KMS-11 (cell line): ENCODE measurements around the gene MBNL1.
A peak's percentile ranks its signal among the peaks of the same experiment; 100 is the strongest.

Experiments
- H2AFZ ChIP-seq: fragments of 200-600 bp; sonication (generic); 2 replicates; pipeline ENCODE4 v1.6.1; 2016; ENCODE audit warnings: antibody characterized with exemption, mixed run types, low read depth
- H3K27ac ChIP-seq: fragments of 200-600 bp; sonication (generic); 2 replicates; pipeline ENCODE4 v1.6.1; 2016; ENCODE audit warnings: mild to moderate bottlenecking, mixed run types
- H3K27me3 ChIP-seq: fragments of 200-600 bp; sonication (generic); 2 replicates; pipeline ENCODE4 v1.6.1; 2017; ENCODE audit warnings: mild to moderate bottlenecking, low read depth, mixed run types, moderate library complexity; ENCODE audit not compliant: insufficient read depth
- H3K36me3 ChIP-seq: fragments of 200-600 bp; sonication (generic); 2 replicates; pipeline ENCODE4 v1.6.1; 2017; ENCODE audit warnings: mild to moderate bottlenecking, mixed run types; ENCODE audit not compliant: insufficient read depth
- H3K4me1 ChIP-seq: fragments of 200-600 bp; sonication (generic); 2 replicates; pipeline ENCODE4 v1.6.1; 2016; ENCODE audit warnings: mild to moderate bottlenecking, low read depth, mixed run types; ENCODE audit not compliant: poor library complexity, severe bottlenecking
- H3K4me2 ChIP-seq: fragments of 200-600 bp; sonication (generic); 2 replicates; pipeline ENCODE4 v1.7.0; 2016; ENCODE audit warnings: mild to moderate bottlenecking, mixed run types
- H3K4me3 ChIP-seq: fragments of 200-600 bp; sonication (generic); IDR thresholded peaks from 2 replicates; pipeline ENCODE4 v1.6.1; 2017; ENCODE audit warnings: low read depth, low read length, mixed read lengths; ENCODE audit not compliant: insufficient read depth
- H3K79me2 ChIP-seq: fragments of 200-600 bp; sonication (generic); 2 replicates; pipeline ENCODE4 v1.6.1; 2016; ENCODE audit warnings: low read depth, mixed run types; ENCODE audit not compliant: insufficient read depth
- H3K9ac ChIP-seq: fragments of 200-600 bp; sonication (generic); 2 replicates; pipeline ENCODE4 v1.6.1; 2016; ENCODE audit warnings: mild to moderate bottlenecking, mixed run types
- H4K20me1 ChIP-seq: fragments of 200-600 bp; sonication (generic); 2 replicates; pipeline ENCODE4 v1.6.1; 2016; ENCODE audit warnings: mild to moderate bottlenecking, mixed run types; ENCODE audit not compliant: insufficient read depth
- CTCF ChIP-seq: fragments of 200-600 bp; sonication (generic); conservative IDR thresholded peaks from 2 replicates; pipeline ENCODE4 v1.6.1; 2017; ENCODE audit warnings: low read depth, mild to moderate bottlenecking, antibody characterized with exemption, low read length, moderate library complexity, mixed read lengths

MBNL1 gene

GRCh38 chr3:152419748-152420147 lies 151.0 kb downstream of the MBNL1 start:
- no peak for TF ChIP-seq CTCF
- peaks cover 57% of the 10 kb centered on the region; the same call in 1 of the 2 replicates for H3K36me3 ChIP-seq

DNA sequence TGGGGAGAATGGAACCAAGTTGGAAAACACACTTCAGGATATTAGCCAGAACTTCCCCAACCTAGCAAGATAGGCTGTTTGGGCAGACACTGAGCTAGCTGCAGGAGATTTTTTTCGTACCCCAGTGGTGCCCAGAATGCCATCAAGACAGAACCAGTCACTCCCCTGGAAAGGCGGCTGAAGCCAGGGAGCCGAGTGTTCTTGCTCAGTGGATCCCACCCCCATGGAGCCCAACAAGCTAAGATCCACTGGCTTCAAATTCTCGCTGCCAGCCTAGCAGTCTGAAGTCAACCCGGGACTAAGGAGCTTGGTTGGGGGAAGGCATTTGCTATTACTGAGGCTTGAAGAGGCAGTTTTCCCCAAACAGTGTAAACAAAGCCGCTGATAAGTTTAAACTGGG lies 152.4 kb downstream of the MBNL1 start:
- H3K9ac ChIP-seq = no peak overlapping the region
- H3K27ac ChIP-seq = no peak overlapping the region
- peaks cover 18% of the 10 kb centered on the region; the same call in 1 of the 2 replicates for H4K20me1 ChIP-seq
- H3K4me2 ChIP-seq = 0 out of 2 replicates have a peak overlapping the region, but pooled peaks have one; percentile 9
- peaks cover 87% of the 10 kb centered on the region for H3K79me2 ChIP-seq
- H3K27me3 ChIP-seq = no peaks in the 10 kb centered on the region
- peaks cover 44% of the 10 kb centered on the region; the same call in 1 of the 2 replicates for H3K36me3 ChIP-seq
- no peak for TF ChIP-seq CTCF
- H2AFZ ChIP-seq = no peak overlapping the region
- H3K4me3 ChIP-seq = no peak overlapping the region
- peaks cover 49% of the 10 kb centered on the region for H3K4me1 ChIP-seq

More at GRCh38 chr3:152419748-152420147, 151.0 kb downstream of the MBNL1 start:
- H3K4me1 ChIP-seq = peaks cover 46% of the 10 kb centered on the region
- no peak overlapping the region for H2AFZ ChIP-seq
- peaks cover 20% of the 10 kb centered on the region; the same call in 1 of the 2 replicates for H4K20me1 ChIP-seq
- H3K4me3 ChIP-seq = no peak overlapping the region
- no peaks in the 10 kb centered on the region for H3K27me3 ChIP-seq
- H3K9ac ChIP-seq = no peak overlapping the region
- H3K4me2 ChIP-seq = no peak overlapping the region
- H3K27ac ChIP-seq = no peak overlapping the region
- peaks cover 94% of the 10 kb centered on the region for H3K79me2 ChIP-seq

GRCh38 chr3:152426393-152426792 lies 157.7 kb downstream of the MBNL1 start:
- peaks cover 51% of the 10 kb centered on the region for H4K20me1 ChIP-seq
- peak overlapping the region; percentile 0; the same call in 1 of the 2 replicates for H3K27ac ChIP-seq
- H2AFZ ChIP-seq = no peak overlapping the region
- no peak for TF ChIP-seq CTCF
- peaks cover 11% of the 10 kb centered on the region; the same call in 1 of the 2 replicates for H3K36me3 ChIP-seq
- H3K27me3 ChIP-seq = no peaks in the 10 kb centered on the region
- no peak overlapping the region for H3K4me2 ChIP-seq
- peaks cover 91% of the 10 kb centered on the region for H3K79me2 ChIP-seq
- no peak overlapping the region for H3K9ac ChIP-seq
- H3K4me3 ChIP-seq = no peak overlapping the region
- peaks cover 73% of the 10 kb centered on the region for H3K4me1 ChIP-seq

DNA sequence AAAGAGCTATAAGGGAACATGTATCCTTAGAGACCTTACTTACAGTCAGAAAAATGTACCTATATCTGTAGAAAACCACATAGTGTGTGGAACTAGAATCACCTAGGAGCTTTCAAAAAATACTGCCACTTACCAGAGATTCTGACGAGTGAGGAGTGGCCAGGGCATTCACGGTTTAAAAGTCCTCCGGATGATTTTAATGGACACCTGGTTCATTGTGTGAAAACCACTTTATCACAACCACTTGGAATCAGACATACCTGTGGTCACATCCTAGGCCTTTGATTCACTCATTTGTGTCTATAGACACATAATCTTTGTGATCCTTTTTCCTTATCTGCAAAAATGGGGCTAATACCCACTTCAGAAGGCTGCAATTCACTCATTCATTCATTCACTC lies 159.8 kb downstream of the MBNL1 start:
- Histone ChIP-seq H3K4me2 (no peak overlapping the region), H3K27ac (peak overlapping the region; percentile 5; the same call in 1 of the 2 replicates), H3K79me2 (peaks cover 90% of the 10 kb centered on the region), H3K27me3 (no peaks in the 10 kb centered on the region), H3K4me3 (no peak overlapping the region), H3K36me3 (peaks cover 6% of the 10 kb centered on the region; the same call in 1 of the 2 replicates), H3K9ac (no peak overlapping the region), H2AFZ (no peak overlapping the region), H4K20me1 (peaks cover 49% of the 10 kb centered on the region), H3K4me1 (peaks cover 70% of the 10 kb centered on the region)
- TF ChIP-seq CTCF = no peak
